Right lung (tissue), 5 donors: ENCODE measurements around the gene SNX20. TPM values are rescaled to one million over a fixed set of nuclear protein-coding genes. Genes with fewer than 3 reads are reported as not detected.

Source experiments
- DNase-seq, 2 donors: peaks; one replicate each; pipeline ENCODE4 v3.0.0-alpha.2; 2013
- polyA plus RNA-seq, 5 donors: library from polyadenylated mRNA; unstranded; fragments of 120-200 nt; gene quantifications; one replicate each; pipeline versions ENCODE4 v1.2.1 to v1.2.3, GENCODE V29; 2013; ENCODE audit warnings: inconsistent platforms in 1 of 5, low replicate concordance in 1 of 5; ENCODE audit not compliant: insufficient read length in 5 of 5, insufficient read depth in 1 of 5

Gene SNX20
- polyA plus RNA-seq, 5 donors = 0.94 to 1.8 (median 1.2) TPM

- no peak for DNase-seq
Observed at GRCh38 chr16:50662306-50662940, 18.7 kb downstream of the SNX20 start.

GRCh38 chr16:50659806-50660205 is 21.3 kb downstream of the SNX20 start:
- no peak for DNase-seq

- DNase-seq = no peak
Observed at GRCh38 chr16:50657241-50657640, 23.9 kb downstream of the SNX20 start.

- DNase-seq = no peak
Observed at GRCh38 chr16:50655558-50656055, 25.5 kb downstream of the SNX20 start.

- no peak for DNase-seq
Observed at GRCh38 chr16:50653633-50654519, 27.2 kb downstream of the SNX20 start.

GRCh38 chr16:50652836-50653425 is 28.2 kb downstream of the SNX20 start:
- DNase-seq = no peak

GRCh38 chr16:50651835-50652438 is 29.2 kb downstream of the SNX20 start:
- DNase-seq = no peak

- DNase-seq = no peak
Observed at GRCh38 chr16:50646345-50646744, 34.8 kb downstream of the SNX20 start.

GRCh38 chr16:50645563-50646220 is 35.4 kb downstream of the SNX20 start:
- DNase-seq = peak in 1 of 2 donors; percentile 25

GRCh38 chr16:50644729-50645128 is 36.4 kb downstream of the SNX20 start:
- DNase-seq = peak in 1 of 2 donors; percentile 40

- no peak for DNase-seq
Observed at GRCh38 chr16:50644245-50644644, 36.9 kb downstream of the SNX20 start.

GRCh38 chr16:50643192-50643591 is 37.9 kb downstream of the SNX20 start:
- DNase-seq = no peak

- no peak for DNase-seq
Observed at GRCh38 chr16:50642349-50642748, 38.8 kb downstream of the SNX20 start.

GRCh38 chr16:50641818-50642187 is 39.3 kb downstream of the SNX20 start:
- no peak for DNase-seq

- no peak for DNase-seq
Observed at GRCh38 chr16:50640919-50641817, 39.9 kb downstream of the SNX20 start.

GRCh38 chr16:50640391-50640790 is 40.7 kb downstream of the SNX20 start:
- DNase-seq = no peak

- no peak for DNase-seq
Observed at GRCh38 chr16:50638816-50639670, 42.1 kb downstream of the SNX20 start.

- no peak for DNase-seq
Observed at GRCh38 chr16:50637716-50638602, 43.2 kb downstream of the SNX20 start.
